Epithelial cell of prostate (primary cell): Measurements from ENCODE around the gene CYP11A1.

Experiments
- DNase-seq: peaks from one replicate; pipeline ENCODE4 v3.0.0-alpha.2; 2011; ENCODE audit warnings: low read depth, low spot score
- H3K27ac ChIP-seq: fragments of 450-650 bp; 2 replicates; pipeline ENCODE4 v1.5.1; 2017; ENCODE audit warnings: mild to moderate bottlenecking

Gene CYP11A1

GRCh38 chr15:74367296-74367854 is at the start of gene CYP11A1:
TSS of gene CYP11A1 (minus strand) at chr15:74367646. CDS start at chr15:74367585, 61 bp downstream.
- H3K27ac ChIP-seq: no peak within 1 kb of the TSS
- no peak for DNase-seq

- peak overlapping the region; percentile 88 for H3K27ac ChIP-seq
- DNase-seq: no peak
These were observed 49.8 kb upstream of the CYP11A1 start for GRCh38 chr15:74417225-74417624.

- no peak for DNase-seq
- peak overlapping the region; percentile 88 for H3K27ac ChIP-seq
These were observed 48.8 kb upstream of the CYP11A1 start for GRCh38 chr15:74415966-74416916.

- H3K27ac ChIP-seq: no peak overlapping the region
- DNase-seq: no peak
These were observed 47.3 kb upstream of the CYP11A1 start for GRCh38 chr15:74414603-74415338.

GRCh38 chr15:74414081-74414580 is 46.7 kb upstream of the CYP11A1 start:
- DNase-seq: no peak
- peak overlapping the region; percentile 8 for H3K27ac ChIP-seq

GRCh38 chr15:74413350-74414080 is 46.1 kb upstream of the CYP11A1 start:
- no peak for DNase-seq
- H3K27ac ChIP-seq: peak overlapping the region; percentile 8

- H3K27ac ChIP-seq: no peak overlapping the region
- no peak for DNase-seq
These were observed 44.7 kb upstream of the CYP11A1 start for GRCh38 chr15:74412159-74412558.

- H3K27ac ChIP-seq: no peak overlapping the region
- no peak for DNase-seq
These were observed 44.2 kb upstream of the CYP11A1 start for GRCh38 chr15:74411686-74412085.

GRCh38 chr15:74410502-74410901 is 43.1 kb upstream of the CYP11A1 start:
- H3K27ac ChIP-seq: no peak overlapping the region

GRCh38 chr15:74409225-74409624 is 41.8 kb upstream of the CYP11A1 start:
- no peak overlapping the region for H3K27ac ChIP-seq

More at GRCh38 chr15:74410502-74410901, 43.1 kb upstream of the CYP11A1 start:
- DNase-seq: no peak

GRCh38 chr15:74408815-74409214 is 41.4 kb upstream of the CYP11A1 start:
- DNase-seq: no peak
- H3K27ac ChIP-seq: peak overlapping the region; percentile 80

More at GRCh38 chr15:74409225-74409624, 41.8 kb upstream of the CYP11A1 start:
- no peak for DNase-seq

GRCh38 chr15:74408385-74408784 is 40.9 kb upstream of the CYP11A1 start:
- H3K27ac ChIP-seq: peak overlapping the region; percentile 80
- DNase-seq: no peak

- H3K27ac ChIP-seq: peak overlapping the region; percentile 80
- DNase-seq: peak; percentile 60
These were observed 39.7 kb upstream of the CYP11A1 start for GRCh38 chr15:74406992-74407705.

- DNase-seq: no peak
- peak overlapping the region; percentile 80 for H3K27ac ChIP-seq
These were observed 39.1 kb upstream of the CYP11A1 start for GRCh38 chr15:74406517-74406916.

- no peak overlapping the region for H3K27ac ChIP-seq
- no peak for DNase-seq
These were observed 38.4 kb upstream of the CYP11A1 start for GRCh38 chr15:74405823-74406222.

GRCh38 chr15:74403991-74404563 is 36.6 kb upstream of the CYP11A1 start:
- no peak for DNase-seq
- H3K27ac ChIP-seq: no peak overlapping the region

GRCh38 chr15:74403588-74403919 is 36.1 kb upstream of the CYP11A1 start:
- no peak overlapping the region for H3K27ac ChIP-seq
- no peak for DNase-seq

GRCh38 chr15:74402873-74403587 is 35.6 kb upstream of the CYP11A1 start:
- H3K27ac ChIP-seq: peak overlapping the region; percentile 96
- DNase-seq: no peak
